AG10803 (cell line): Measurements from ENCODE around the gene ATOH8.

Experiments
- DNase-seq: peaks from one replicate; pipeline ENCODE4 v3.0.0; 2010; ENCODE audit warnings: low read depth
- H3K4me3 ChIP-seq: 2 replicates; pipeline ENCODE4 v1.5.1; 2011; ENCODE audit warnings: mild to moderate bottlenecking, low read length, control low read depth
- CTCF ChIP-seq: conservative IDR thresholded peaks from 2 replicates; pipeline ENCODE4 v1.5.1; 2011; ENCODE audit warnings: mild to moderate bottlenecking, low read length, control low read depth, inconsistent platforms

The ATOH8 gene

GRCh38 chr2:85707304-85707703 is 46.5 kb upstream of the ATOH8 start:
- DNase-seq: peak; percentile 85
- TF ChIP-seq CTCF: peak; percentile 85
- no peak overlapping the region for H3K4me3 ChIP-seq

- no peak overlapping the region for H3K4me3 ChIP-seq
- no peak for DNase-seq
- no peak for TF ChIP-seq CTCF
Observed at GRCh38 chr2:85708641-85709040, 45.1 kb upstream of the ATOH8 start.

- H3K4me3 ChIP-seq: no peak overlapping the region
- no peak for TF ChIP-seq CTCF
- no peak for DNase-seq
Observed at GRCh38 chr2:85709401-85709811, 44.4 kb upstream of the ATOH8 start.

- H3K4me3 ChIP-seq: no peak overlapping the region
- DNase-seq: peak; percentile 24
- TF ChIP-seq CTCF: no peak
Observed at GRCh38 chr2:85710687-85711577, 42.9 kb upstream of the ATOH8 start.

- TF ChIP-seq CTCF: no peak
- no peak for DNase-seq
- H3K4me3 ChIP-seq: no peak overlapping the region
Observed at GRCh38 chr2:85711578-85712060, 42.2 kb upstream of the ATOH8 start.

- no peak overlapping the region for H3K4me3 ChIP-seq
- no peak for DNase-seq
- no peak for TF ChIP-seq CTCF
Observed at GRCh38 chr2:85712336-85712735, 41.5 kb upstream of the ATOH8 start.

GRCh38 chr2:85712849-85713612 is 40.8 kb upstream of the ATOH8 start:
- TF ChIP-seq CTCF: no peak
- no peak overlapping the region for H3K4me3 ChIP-seq
- peak; percentile 38 for DNase-seq
